ENCODE results near the gene MED20. TPM values are rescaled to one million over a fixed set of nuclear protein-coding genes. Genes with fewer than 3 reads are reported as not detected.
"Not testable (repeated sequence)": the region's sequence is repeated elsewhere in the genome, so short reads cannot be mapped to it uniquely, and the experiment has no call there.

The MED20 gene
- total and polyA plus RNA-seq, 8 donors: 1.2 to 34.4 (median 10.3) TPM

DNA sequence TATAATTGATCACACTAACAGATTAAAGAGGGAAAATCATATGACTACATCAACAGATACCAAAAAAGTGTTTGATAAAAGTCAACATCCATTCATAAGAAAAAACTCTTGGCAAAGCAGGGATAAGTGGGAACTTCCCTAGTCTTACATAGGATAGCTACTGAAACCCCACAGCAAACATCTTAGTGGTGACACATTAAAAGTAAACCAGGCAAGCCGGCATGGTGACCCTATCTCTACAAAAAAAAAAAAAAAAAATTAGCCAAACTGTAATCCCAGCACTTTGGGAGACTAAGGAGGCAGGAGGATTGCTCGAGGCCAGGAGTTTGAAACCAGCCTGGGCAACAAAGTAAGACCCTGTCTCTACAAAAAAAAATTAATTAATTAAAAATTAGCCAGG is 34.5 kb upstream of the MED20 start:
- intact Hi-C loops (cut with DNase I; ENCODE audit: low total_unique reads): no loop called here
- Histone ChIP-seq H3K36me3 (peaks cover 0 to 14% (median 2%) of the 10 kb centered on the region in 4 donors), H3K9me3 (no peaks in the 10 kb centered on the region), H3K27ac (no peak overlapping the region), H3K4me3 (no peak overlapping the region), H3K27me3 (no peaks in the 10 kb centered on the region), H3K4me1 (no peaks in the 10 kb centered on the region)
- DNase-seq: no peak
- 56 to 71% (median 64%) methylated on average over 2 of the region's 2 CpGs for WGBS, 5 donors
- TF ChIP-seq POLR2AphosphoS5 (IDR thresholded peaks at IDR 0.05) (no peak), POLR2A (IDR thresholded peaks at IDR 0.05) (no peak), EP300 (IDR thresholded peaks at IDR 0.05) (no peak), CTCF (IDR thresholded peaks at IDR 0.05) (no peak)

- Histone ChIP-seq H3K27ac (no peak overlapping the region), H3K36me3 (peaks cover 0 to 14% (median 2%) of the 10 kb centered on the region in 4 donors), H3K27me3 (no peaks in the 10 kb centered on the region), H3K4me1 (no peaks in the 10 kb centered on the region), H3K4me3 (no peak overlapping the region), H3K9me3 (no peaks in the 10 kb centered on the region)
- TF ChIP-seq POLR2AphosphoS5 (IDR thresholded peaks at IDR 0.05): no peak
- WGBS, 5 donors: 92 to 97% (median 94%) methylated on average over 2 of the region's 2 CpGs
- no peak for DNase-seq
- intact Hi-C loops (cut with DNase I; ENCODE audit: low total_unique reads): no loop called here
Observed at GRCh38 chr6:41954668-41955067, 33.7 kb upstream of the MED20 start.

GRCh38 chr6:41947581-41948220 is 26.8 kb upstream of the MED20 start:
- no peak overlapping the region for H3K4me3 ChIP-seq
- H3K36me3 ChIP-seq: peaks cover 0 to 5% (median 2%) of the 10 kb centered on the region in 4 donors
- TF ChIP-seq POLR2A (IDR thresholded peaks at IDR 0.05): no peak
- no peak for TF ChIP-seq CTCF (IDR thresholded peaks at IDR 0.05)
- no peak for TF ChIP-seq EP300 (IDR thresholded peaks at IDR 0.05)
- no peak for TF ChIP-seq POLR2AphosphoS5 (IDR thresholded peaks at IDR 0.05)
- H3K4me1 ChIP-seq: peaks cover 0 to 4% (median 0%) of the 10 kb centered on the region in 4 donors
- H3K9me3 ChIP-seq: no peaks in the 10 kb centered on the region
- no peaks in the 10 kb centered on the region for H3K27me3 ChIP-seq
- intact Hi-C loops (cut with DNase I; ENCODE audit: low total_unique reads): no loop called here
- no peak for DNase-seq
- no peak overlapping the region for H3K27ac ChIP-seq
- 76 to 89% (median 87%) methylated on average over 10 of the region's 10 CpGs for WGBS, 5 donors

DNA sequence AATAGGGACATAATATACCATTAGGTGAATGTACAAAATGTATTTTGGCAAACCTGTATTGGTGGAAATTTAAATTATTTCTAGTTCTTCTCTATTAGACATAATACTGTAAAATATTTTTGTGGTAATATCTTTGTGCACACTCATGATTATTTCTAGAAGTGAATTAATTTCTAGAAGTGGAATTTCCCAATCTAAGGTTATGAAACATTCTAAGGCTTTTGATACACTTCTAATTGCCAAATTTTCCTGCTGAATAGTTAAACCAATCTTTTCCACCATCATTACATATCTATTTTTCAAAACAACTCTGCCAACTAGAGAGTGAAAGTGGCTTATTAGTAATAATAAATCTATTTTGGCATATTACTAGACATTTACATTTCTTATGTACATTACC is 22.5 kb upstream of the MED20 start:
- Histone ChIP-seq H3K4me1 (peaks cover 29 to 38% (median 37%) of the 10 kb centered on the region in 4 donors), H3K27ac (no peak overlapping the region), H3K36me3 (no peaks in the 10 kb centered on the region), H3K9me3 (no peaks in the 10 kb centered on the region), H3K4me3 (no peak overlapping the region), H3K27me3 (no peaks in the 10 kb centered on the region)
- DNase-seq: no peak
- TF ChIP-seq POLR2AphosphoS5 (IDR thresholded peaks at IDR 0.05): no peak
- TF ChIP-seq CTCF (IDR thresholded peaks at IDR 0.05): no peak
- TF ChIP-seq EP300 (IDR thresholded peaks at IDR 0.05): no peak
- TF ChIP-seq POLR2A (IDR thresholded peaks at IDR 0.05): no peak
- intact Hi-C loops (cut with DNase I; ENCODE audit: low total_unique reads): no loop called here

DNA sequence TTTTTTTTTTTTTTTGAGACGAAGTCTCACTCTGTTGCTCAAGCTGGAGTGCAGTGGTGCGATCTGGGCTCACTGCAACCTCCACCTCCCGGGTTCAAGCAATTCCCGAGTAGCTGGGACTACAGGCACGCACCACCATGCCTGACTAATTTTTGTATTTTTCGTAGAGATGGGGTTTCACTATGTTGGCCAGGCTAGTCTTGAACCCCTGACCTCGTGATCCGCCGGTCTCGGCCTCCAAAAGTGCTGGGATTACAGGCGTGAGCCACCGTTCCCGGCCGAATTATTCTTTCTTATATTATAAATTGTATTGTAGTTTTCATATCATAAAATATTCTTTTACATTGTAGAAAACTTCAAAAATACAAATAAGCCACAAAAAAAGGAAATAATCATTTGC is 21.9 kb upstream of the MED20 start:
- H3K27me3 ChIP-seq; intact Hi-C loops (cut with DNase I; ENCODE audit: low total_unique reads); H3K36me3 ChIP-seq; H3K4me3 ChIP-seq; H3K9me3 ChIP-seq; DNase-seq: not testable (repeated sequence)
- WGBS, 5 donors: 93 to 95% (median 94%) methylated on average over 13 to 14 of the region's 14 CpGs
- Histone ChIP-seq H3K4me1 (peaks cover 29 to 43% (median 43%) of the 10 kb centered on the region in 4 donors), H3K27ac (peak overlapping the region in 3 of 5 donors; percentile 89 to 91 (median 90))

All from stomach (tissue), 9 donors.